SK-N-SH treated with all-trans-retinoic acid at 6 μM for 48 hours (cell line): ENCODE measurements around the gene ATG16L1.

Experiments used
- ATAC-seq: fragments of 200-7000 bp; cut with Tn5 transposase; 3 replicates; pipeline ENCODE4 v1.9.1; 2020; ENCODE audit warnings: mild to moderate bottlenecking, moderate library complexity
- ARNTL ChIP-seq: fragments of 450-650 bp; formaldehyde crosslinking; IDR thresholded peaks from 2 replicates; pipeline ENCODE4 v1.5.0; 2020; ENCODE audit warnings: low read depth, mild to moderate bottlenecking, moderate library complexity, borderline replicate concordance
- BACH2 ChIP-seq: fragments of 250-450 bp; sonication (Bioruptor Pico); IDR thresholded peaks from 2 replicates; pipeline ENCODE4 v1.9.0; 2021; ENCODE audit warnings: mild to moderate bottlenecking, borderline replicate concordance
- CREB5 ChIP-seq: fragments of 250-450 bp; sonication (Bioruptor Pico); IDR thresholded peaks from 2 replicates; pipeline ENCODE4 v1.5.1; 2020; ENCODE audit warnings: low read depth, mild to moderate bottlenecking, moderate library complexity
- CSDC2 ChIP-seq: fragments of 250-450 bp; sonication (Bioruptor Pico); IDR thresholded peaks from 2 replicates; pipeline ENCODE4 v1.5.0; 2020; ENCODE audit warnings: mild to moderate bottlenecking, moderate library complexity
- ESRRG ChIP-seq: fragments of 250-450 bp; sonication (Bioruptor Pico); IDR thresholded peaks from 2 replicates; pipeline ENCODE4 v1.6.1; 2021; ENCODE audit warnings: mild to moderate bottlenecking
- ISL1 ChIP-seq: fragments of 250-450 bp; sonication (Bioruptor Pico); IDR thresholded peaks from 2 replicates; pipeline ENCODE4 v2.1.2; 2022; ENCODE audit warnings: mild to moderate bottlenecking, moderate library complexity
- OSR1 ChIP-seq: fragments of 250-450 bp; sonication (Bioruptor Pico); IDR thresholded peaks from 2 replicates; pipeline ENCODE4 v1.8.0; 2022; ENCODE audit warnings: moderate library complexity, mild to moderate bottlenecking, inconsistent platforms
- POU6F1 ChIP-seq: fragments of 250-450 bp; sonication (Bioruptor Pico); IDR thresholded peaks from 2 replicates; pipeline ENCODE4 v1.8.0; 2021; ENCODE audit warnings: low read depth, mild to moderate bottlenecking, moderate library complexity, borderline replicate concordance
- PPARA ChIP-seq: fragments of 250-450 bp; sonication (Bioruptor Pico); IDR thresholded peaks from 2 replicates; pipeline ENCODE4 v1.5.0; 2020; ENCODE audit warnings: mild to moderate bottlenecking, borderline replicate concordance
- SNAI2 ChIP-seq: fragments of 250-450 bp; sonication (Bioruptor Pico); IDR thresholded peaks from 2 replicates; pipeline ENCODE4 v1.5.0; 2020; ENCODE audit warnings: mild to moderate bottlenecking, moderate library complexity
- TCF4 ChIP-seq: fragments of 250-450 bp; sonication (Bioruptor Pico); IDR thresholded peaks from 2 replicates; pipeline ENCODE4 v1.8.0; 2021; ENCODE audit warnings: mild to moderate bottlenecking, moderate library complexity, borderline replicate concordance
- TOX ChIP-seq: fragments of 250-450 bp; sonication (Bioruptor Pico); IDR thresholded peaks from 2 replicates; pipeline ENCODE4 v1.8.0; 2021; ENCODE audit warnings: mild to moderate bottlenecking, moderate library complexity, borderline replicate concordance
- ZC3H10 ChIP-seq: fragments of 250-450 bp; sonication (Bioruptor Pico); IDR thresholded peaks from 2 replicates; pipeline ENCODE4 v1.5.1; 2021; ENCODE audit warnings: mild to moderate bottlenecking, moderate library complexity
- ZFP3 ChIP-seq: fragments of 250-450 bp; sonication (Bioruptor Pico); IDR thresholded peaks from 2 replicates; pipeline ENCODE4 v1.5.0; 2020; ENCODE audit warnings: mild to moderate bottlenecking, moderate library complexity
- ZNF565 ChIP-seq: fragments of 450-650 bp; formaldehyde crosslinking; conservative IDR thresholded peaks from 2 replicates; pipeline ENCODE4 v1.5.0; 2020; ENCODE audit warnings: low read depth, mild to moderate bottlenecking, moderate library complexity
- ZNF70 ChIP-seq: fragments of 450-650 bp; formaldehyde crosslinking; IDR thresholded peaks from 2 replicates; pipeline ENCODE4 v1.5.0; 2020; ENCODE audit warnings: mild to moderate bottlenecking, moderate library complexity
- ZNF8 ChIP-seq: fragments of 450-650 bp; formaldehyde crosslinking; IDR thresholded peaks from 2 replicates; pipeline ENCODE4 v1.5.0; 2020; ENCODE audit warnings: mild to moderate bottlenecking, moderate library complexity
- TF ChIP-seq, protein P1 (sequence below): fragments of 250-450 bp; sonication (Bioruptor Pico); IDR thresholded peaks from 2 replicates; pipeline ENCODE4 v1.5.0; 2020; ENCODE audit warnings: mild to moderate bottlenecking, moderate library complexity
- TF ChIP-seq, protein P2 (sequence below): fragments of 250-450 bp; sonication (Bioruptor Pico); IDR thresholded peaks from 2 replicates; pipeline ENCODE4 v1.5.1; 2021; ENCODE audit warnings: mild to moderate bottlenecking, moderate library complexity
- TF ChIP-seq, protein P3 (sequence below): fragments of 250-450 bp; sonication (Bioruptor Pico); IDR thresholded peaks from 2 replicates; pipeline ENCODE4 v1.8.0; 2020; ENCODE audit warnings: mild to moderate bottlenecking, moderate library complexity, borderline replicate concordance

The ATG16L1 gene

GRCh38 chr2:233251306-233252116, at the start of gene ATG16L1:
Gene ATG16L1, plus strand, starts transcription at chr2:233251673. Its CDS starts 155 bp downstream, at chr2:233251828.
- TF ChIP-seq ZNF565 (CRISPR knock-in tag) (no peak), ISL1 (0 out of 2 replicates have a peak, but pooled peaks have one; percentile 3)
- peak; percentile 98 for ATAC-seq

- no peak for ATAC-seq
- TF ChIP-seq ZNF565 (CRISPR knock-in tag) (no peak), ZFP3 (CRISPR knock-in tag) (no peak), TCF4 (CRISPR knock-in tag) (no peak), ZNF8 (CRISPR knock-in tag) (no peak), CREB5 (CRISPR knock-in tag) (no peak), ZC3H10 (CRISPR knock-in tag) (no peak), CSDC2 (no peak), SNAI2 (no peak), PPARA (no peak), ZNF70 (CRISPR knock-in tag) (no peak), OSR1 (CRISPR knock-in tag) (no peak), TOX (CRISPR knock-in tag) (no peak), ESRRG (CRISPR knock-in tag) (no peak), ISL1 (no peak), BACH2 (CRISPR knock-in tag) (no peak), ARNTL (CRISPR knock-in tag) (no peak)
- TF ChIP-seq, protein P1, sequence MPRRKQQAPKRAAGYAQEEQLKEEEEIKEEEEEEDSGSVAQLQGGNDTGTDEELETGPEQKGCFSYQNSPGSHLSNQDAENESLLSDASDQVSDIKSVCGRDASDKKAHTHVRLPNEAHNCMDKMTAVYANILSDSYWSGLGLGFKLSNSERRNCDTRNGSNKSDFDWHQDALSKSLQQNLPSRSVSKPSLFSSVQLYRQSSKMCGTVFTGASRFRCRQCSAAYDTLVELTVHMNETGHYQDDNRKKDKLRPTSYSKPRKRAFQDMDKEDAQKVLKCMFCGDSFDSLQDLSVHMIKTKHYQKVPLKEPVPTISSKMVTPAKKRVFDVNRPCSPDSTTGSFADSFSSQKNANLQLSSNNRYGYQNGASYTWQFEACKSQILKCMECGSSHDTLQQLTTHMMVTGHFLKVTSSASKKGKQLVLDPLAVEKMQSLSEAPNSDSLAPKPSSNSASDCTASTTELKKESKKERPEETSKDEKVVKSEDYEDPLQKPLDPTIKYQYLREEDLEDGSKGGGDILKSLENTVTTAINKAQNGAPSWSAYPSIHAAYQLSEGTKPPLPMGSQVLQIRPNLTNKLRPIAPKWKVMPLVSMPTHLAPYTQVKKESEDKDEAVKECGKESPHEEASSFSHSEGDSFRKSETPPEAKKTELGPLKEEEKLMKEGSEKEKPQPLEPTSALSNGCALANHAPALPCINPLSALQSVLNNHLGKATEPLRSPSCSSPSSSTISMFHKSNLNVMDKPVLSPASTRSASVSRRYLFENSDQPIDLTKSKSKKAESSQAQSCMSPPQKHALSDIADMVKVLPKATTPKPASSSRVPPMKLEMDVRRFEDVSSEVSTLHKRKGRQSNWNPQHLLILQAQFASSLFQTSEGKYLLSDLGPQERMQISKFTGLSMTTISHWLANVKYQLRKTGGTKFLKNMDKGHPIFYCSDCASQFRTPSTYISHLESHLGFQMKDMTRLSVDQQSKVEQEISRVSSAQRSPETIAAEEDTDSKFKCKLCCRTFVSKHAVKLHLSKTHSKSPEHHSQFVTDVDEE (CRISPR knock-in tag): no peak
- TF ChIP-seq, protein P2, sequence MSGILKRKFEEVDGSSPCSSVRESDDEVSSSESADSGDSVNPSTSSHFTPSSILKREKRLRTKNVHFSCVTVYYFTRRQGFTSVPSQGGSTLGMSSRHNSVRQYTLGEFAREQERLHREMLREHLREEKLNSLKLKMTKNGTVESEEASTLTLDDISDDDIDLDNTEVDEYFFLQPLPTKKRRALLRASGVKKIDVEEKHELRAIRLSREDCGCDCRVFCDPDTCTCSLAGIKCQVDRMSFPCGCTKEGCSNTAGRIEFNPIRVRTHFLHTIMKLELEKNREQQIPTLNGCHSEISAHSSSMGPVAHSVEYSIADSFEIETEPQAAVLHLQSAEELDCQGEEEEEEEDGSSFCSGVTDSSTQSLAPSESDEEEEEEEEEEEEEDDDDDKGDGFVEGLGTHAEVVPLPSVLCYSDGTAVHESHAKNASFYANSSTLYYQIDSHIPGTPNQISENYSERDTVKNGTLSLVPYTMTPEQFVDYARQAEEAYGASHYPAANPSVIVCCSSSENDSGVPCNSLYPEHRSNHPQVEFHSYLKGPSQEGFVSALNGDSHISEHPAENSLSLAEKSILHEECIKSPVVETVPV: no peak
- TF ChIP-seq, all 23 proteins: peak for 0
Observed at GRCh38 chr2:233202531-233202944, 48.9 kb upstream of the ATG16L1 start.

DNA sequence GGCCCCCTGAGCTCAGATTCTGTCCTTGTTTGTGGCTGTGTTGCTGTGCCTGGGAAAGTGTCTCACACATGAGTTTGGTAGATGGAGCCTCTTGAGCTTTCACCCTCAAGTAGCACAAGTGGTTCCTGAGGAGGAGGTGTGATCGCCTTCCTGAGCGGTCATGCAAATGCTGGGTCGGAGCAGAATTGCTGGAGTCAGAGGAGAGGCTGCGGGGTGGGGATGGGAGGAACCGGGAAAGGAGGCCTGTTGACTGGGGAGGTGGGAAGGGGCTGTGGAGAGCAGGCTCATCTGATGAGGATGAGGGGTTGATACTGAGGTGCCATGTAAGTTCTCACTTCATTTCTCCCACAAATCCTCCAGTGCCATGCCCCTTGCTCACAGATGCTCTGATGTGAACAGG, 48.4 kb upstream of the ATG16L1 start:
- TF ChIP-seq ZNF8 (CRISPR knock-in tag): no peak
- no peak for TF ChIP-seq ZFP3 (CRISPR knock-in tag)
- TF ChIP-seq POU6F1 (CRISPR knock-in tag): no peak
- no peak for TF ChIP-seq CSDC2
- TF ChIP-seq SNAI2: no peak
- TF ChIP-seq, protein P1 (CRISPR knock-in tag): no peak
- no peak for TF ChIP-seq ZNF70 (CRISPR knock-in tag)
- TF ChIP-seq CREB5 (CRISPR knock-in tag): no peak
- TF ChIP-seq ESRRG (CRISPR knock-in tag): no peak
- TF ChIP-seq, protein P3, sequence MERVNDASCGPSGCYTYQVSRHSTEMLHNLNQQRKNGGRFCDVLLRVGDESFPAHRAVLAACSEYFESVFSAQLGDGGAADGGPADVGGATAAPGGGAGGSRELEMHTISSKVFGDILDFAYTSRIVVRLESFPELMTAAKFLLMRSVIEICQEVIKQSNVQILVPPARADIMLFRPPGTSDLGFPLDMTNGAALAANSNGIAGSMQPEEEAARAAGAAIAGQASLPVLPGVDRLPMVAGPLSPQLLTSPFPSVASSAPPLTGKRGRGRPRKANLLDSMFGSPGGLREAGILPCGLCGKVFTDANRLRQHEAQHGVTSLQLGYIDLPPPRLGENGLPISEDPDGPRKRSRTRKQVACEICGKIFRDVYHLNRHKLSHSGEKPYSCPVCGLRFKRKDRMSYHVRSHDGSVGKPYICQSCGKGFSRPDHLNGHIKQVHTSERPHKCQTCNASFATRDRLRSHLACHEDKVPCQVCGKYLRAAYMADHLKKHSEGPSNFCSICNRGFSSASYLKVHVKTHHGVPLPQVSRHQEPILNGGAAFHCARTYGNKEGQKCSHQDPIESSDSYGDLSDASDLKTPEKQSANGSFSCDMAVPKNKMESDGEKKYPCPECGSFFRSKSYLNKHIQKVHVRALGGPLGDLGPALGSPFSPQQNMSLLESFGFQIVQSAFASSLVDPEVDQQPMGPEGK (CRISPR knock-in tag): no peak
- TF ChIP-seq, all 23 proteins: peak for 0
- no peak for ATAC-seq
